AG04450 (cell line): ENCODE data around the gene CNMD. TPM values are rescaled to one million over a fixed set of nuclear protein-coding genes. Genes with fewer than 3 reads are reported as not detected.

Experiments
- CTCF ChIA-PET: fragments of 300-600, 350-600 bp; formaldehyde crosslinking; extraction: SDS; loops from one replicate; lab custom pipeline; 2022; ENCODE audit warnings: antibody characterized with exemption, inconsistent platforms; lab: Charles Lee
- POLR2A ChIA-PET: fragments of 350-600 bp; formaldehyde crosslinking; extraction: SDS; loops from one replicate; lab custom pipeline; 2021; ENCODE audit warnings: antibody characterized with exemption, inconsistent platforms; lab: Yijun Ruan, JAX
- DNase-seq: peaks from one replicate; pipeline ENCODE4 v3.0.0-alpha.2; 2011; ENCODE audit warnings: low read depth, low spot score
- H3K27ac ChIP-seq: one replicate; pipeline ENCODE4 v1.5.1; 2012; ENCODE audit warnings: low read depth, low read length, control low read depth
- H3K27me3 ChIP-seq: one replicate; pipeline ENCODE4 v1.6.0; 2012; ENCODE audit warnings: low read length; ENCODE audit not compliant: control insufficient read depth, insufficient read depth
- H3K4me3 ChIP-seq: 2 replicates; pipeline ENCODE4 v1.5.1; 2011; ENCODE audit warnings: mild to moderate bottlenecking, low read depth, low read length, control low read depth
- H3K9me3 ChIP-seq: 2 replicates; pipeline ENCODE4 v1.5.1; 2012; ENCODE audit warnings: low read length; ENCODE audit not compliant: control insufficient read depth, insufficient read depth
- CTCF ChIP-seq: IDR thresholded peaks from 2 replicates; pipeline ENCODE4 v1.5.1; 2011; ENCODE audit warnings: low read depth, low read length, control low read depth, inconsistent platforms
- polyA plus RNA-seq: library from polyadenylated mRNA; depleted of rRNA; stranded (reverse); fragments of >200 nt; gene quantifications from 2 replicates; pipeline ENCODE4 v1.2.3, GENCODE V29; 2011

The CNMD gene
- polyA plus RNA-seq, 1 experiment, result not detected

GRCh38 chr13:52738719-52739467, 727 bp downstream of the CNMD start:
- Histone ChIP-seq H3K4me3 (peak overlapping the region; percentile 20; the same call in 1 of the 2 replicates), H3K27me3 (peaks cover 31% of the 10 kb centered on the region), H3K27ac (no peak overlapping the region), H3K9me3 (no peaks in the 10 kb centered on the region; the same call in 1 of the 2 replicates)
- no peak for DNase-seq
- CTCF ChIA-PET, result interaction anchor here (0.7 to 1.7 kb wide), 8 partner anchors 26 to 229 kb away, joined by 3 to 6 read pairs (median 5); partner anchors contain the start of gene SUGT1
- peak; percentile 22; the same call in 1 of the 2 replicates for TF ChIP-seq CTCF
- POLR2A ChIA-PET, result no interaction called here

GRCh38 chr13:52737965-52738364, 1.7 kb downstream of the CNMD start:
- POLR2A ChIA-PET, result no interaction called here
- H3K27me3 ChIP-seq, result peaks cover 26% of the 10 kb centered on the region
- DNase-seq, result no peak
- H3K4me3 ChIP-seq, result no peak overlapping the region
- no peak overlapping the region for H3K27ac ChIP-seq
- H3K9me3 ChIP-seq, result no peaks in the 10 kb centered on the region; the same call in 1 of the 2 replicates
- TF ChIP-seq CTCF, result no peak
- CTCF ChIA-PET, result interaction anchor here (1.1 to 1.7 kb wide), 5 partner anchors 34 to 230 kb away, joined by 3 to 5 read pairs (median 5); no protein-coding TSS in a partner anchor

- Histone ChIP-seq H3K27me3 (peaks cover 26% of the 10 kb centered on the region), H3K4me3 (no peak overlapping the region), H3K9me3 (no peaks in the 10 kb centered on the region; the same call in 1 of the 2 replicates), H3K27ac (no peak overlapping the region)
- POLR2A ChIA-PET, result no interaction called here
- no peak for TF ChIP-seq CTCF
- DNase-seq, result no peak
- CTCF ChIA-PET, result interaction anchor here (1.1 to 1.7 kb wide), 4 partner anchors 34 to 231 kb away, joined by 3 to 5 read pairs (median 4); no protein-coding TSS in a partner anchor
Observed at GRCh38 chr13:52737451-52737850, 2.2 kb downstream of the CNMD start.

- H3K27me3 ChIP-seq, result peaks cover 26% of the 10 kb centered on the region
- H3K4me3 ChIP-seq, result no peak overlapping the region
- ChIA-PET POLR2A (interaction anchor here (0.6 kb wide), 1 partner anchor 45 kb away, joined by 3 read pairs; no protein-coding TSS in a partner anchor), CTCF (no interaction called here)
- no peaks in the 10 kb centered on the region; the same call in 1 of the 2 replicates for H3K9me3 ChIP-seq
- DNase-seq, result no peak
- no peak overlapping the region for H3K27ac ChIP-seq
- no peak for TF ChIP-seq CTCF
Observed at GRCh38 chr13:52736891-52737290, 2.7 kb downstream of the CNMD start.

- H3K27ac ChIP-seq, result no peak overlapping the region
- POLR2A ChIA-PET, result no interaction called here
- CTCF ChIA-PET, result no interaction called here
- H3K27me3 ChIP-seq, result peaks cover 10% of the 10 kb centered on the region
- H3K9me3 ChIP-seq, result no peaks in the 10 kb centered on the region; the same call in 1 of the 2 replicates
- no peak overlapping the region for H3K4me3 ChIP-seq
- no peak for TF ChIP-seq CTCF
- DNase-seq, result no peak
Observed at GRCh38 chr13:52734075-52734623, 5.5 kb downstream of the CNMD start.
